ENCODE measurements around the gene HYLS1.
A peak's percentile ranks its signal among the peaks of the same experiment; 100 is the strongest.

HYLS1 gene

GRCh38 chr11:125871391-125872137, 15.9 kb upstream of the HYLS1 start:
- Histone ChIP-seq H3K36me3 (no peaks in the 10 kb centered on the region), H3K27ac (no peak overlapping the region), H3K4me3 (no peak overlapping the region), H3K27me3 (no peaks in the 10 kb centered on the region), H3K4me1 (peaks cover 0 to 5% (median 0%) of the 10 kb centered on the region in 4 donors), H3K9me3 (no peaks in the 10 kb centered on the region)
- intact Hi-C loops (cut with DNase I; ENCODE audit: low total_unique reads), result no loop called here
- TF ChIP-seq CTCF (IDR thresholded peaks at IDR 0.05), result peak in 1 of 2 experiments; percentile 13
- DNase-seq, result no peak

- H3K4me3 ChIP-seq, result no peak overlapping the region
- H3K27me3 ChIP-seq, result no peaks in the 10 kb centered on the region
- H3K9me3 ChIP-seq, result no peaks in the 10 kb centered on the region
- H3K36me3 ChIP-seq, result no peaks in the 10 kb centered on the region
- H3K4me1 ChIP-seq, result peaks cover 0 to 5% (median 0%) of the 10 kb centered on the region in 4 donors
- intact Hi-C loops (cut with DNase I; ENCODE audit: low total_unique reads), result no loop called here
- DNase-seq, result no peak
- H3K27ac ChIP-seq, result no peak overlapping the region
- no peak for TF ChIP-seq CTCF (IDR thresholded peaks at IDR 0.05)
These were observed 15.4 kb upstream of the HYLS1 start for GRCh38 chr11:125872138-125872491.

- intact Hi-C loops (cut with DNase I; ENCODE audit: low total_unique reads), result no loop called here
- no peaks in the 10 kb centered on the region for H3K27me3 ChIP-seq
- no peak overlapping the region for H3K4me3 ChIP-seq
- TF ChIP-seq CTCF (IDR thresholded peaks at IDR 0.05), result no peak
- peaks cover 0 to 5% (median 0%) of the 10 kb centered on the region in 4 donors for H3K4me1 ChIP-seq
- H3K27ac ChIP-seq, result no peak overlapping the region
- no peaks in the 10 kb centered on the region for H3K36me3 ChIP-seq
- no peaks in the 10 kb centered on the region for H3K9me3 ChIP-seq
- no peak for DNase-seq
These were observed 13.4 kb upstream of the HYLS1 start for GRCh38 chr11:125873881-125874555.

- no peak overlapping the region for H3K27ac ChIP-seq
- DNase-seq, result peak in 1 of 2 donors; percentile 40
- H3K9me3 ChIP-seq, result no peaks in the 10 kb centered on the region
- intact Hi-C loops (cut with DNase I; ENCODE audit: low total_unique reads), result no loop called here
- peak; percentile 63 to 70 for TF ChIP-seq CTCF (IDR thresholded peaks at IDR 0.05)
- H3K4me1 ChIP-seq, result peaks cover 0 to 5% (median 0%) of the 10 kb centered on the region in 4 donors
- no peaks in the 10 kb centered on the region for H3K36me3 ChIP-seq
- H3K27me3 ChIP-seq, result no peaks in the 10 kb centered on the region
- H3K4me3 ChIP-seq, result no peak overlapping the region
These were observed 12.8 kb upstream of the HYLS1 start for GRCh38 chr11:125874556-125875124.

GRCh38 chr11:125881291-125881690, 6.2 kb upstream of the HYLS1 start:
- Histone ChIP-seq H3K36me3 (no peaks in the 10 kb centered on the region), H3K27ac (no peak overlapping the region), H3K4me1 (no peaks in the 10 kb centered on the region), H3K9me3 (no peaks in the 10 kb centered on the region), H3K27me3 (no peaks in the 10 kb centered on the region), H3K4me3 (no peak overlapping the region)
- intact Hi-C loops (cut with DNase I; ENCODE audit: low total_unique reads), result no loop called here
- TF ChIP-seq CTCF (IDR thresholded peaks at IDR 0.05), result no peak
- DNase-seq, result no peak
